ENCODE measurements around the gene PSMB8.

PSMB8 gene

GRCh38 chr6:32799168-32799567 is 44.7 kb downstream of the PSMB8 start:
- Mint-ChIP-seq H3K27me3 (peaks cover 57% of the 10 kb centered on the region), H3K4me3 (no peak overlapping the region), H3K9me3 (no peaks in the 10 kb centered on the region), H3K27ac (no peak overlapping the region), H3K4me1 (peaks cover 25% of the 10 kb centered on the region)
- ATAC-seq (no peak), DNase-seq (no peak)

- Mint-ChIP-seq H3K4me1 (peaks cover 31% of the 10 kb centered on the region), H3K9me3 (no peaks in the 10 kb centered on the region), H3K27me3 (peaks cover 47% of the 10 kb centered on the region), H3K4me3 (peak overlapping the region; percentile 61 to 75), H3K27ac (peak overlapping the region; percentile 15 to 69)
- DNase-seq (peak; percentile 75), ATAC-seq (peak; percentile 80)
These were observed 46.7 kb downstream of the PSMB8 start for GRCh38 chr6:32796848-32797776.

DNA sequence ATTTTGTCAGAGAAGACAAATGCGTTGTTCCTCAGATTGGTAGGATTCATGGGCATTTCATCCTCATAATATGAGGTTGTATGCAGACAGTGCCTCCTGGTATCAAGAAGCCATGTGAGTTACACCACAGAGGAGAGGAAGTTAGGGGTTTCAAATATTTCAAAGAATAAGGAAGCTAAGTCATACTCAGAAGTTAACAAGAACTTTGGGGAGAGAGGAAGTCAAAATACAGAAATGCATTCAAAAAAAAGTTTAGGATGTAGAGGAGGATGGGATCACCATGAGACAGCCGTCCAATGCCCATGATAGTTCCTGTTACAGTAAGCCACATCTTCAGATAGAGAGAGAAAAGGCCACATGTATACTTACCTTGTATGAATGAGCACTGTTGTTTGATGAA is 49.3 kb downstream of the PSMB8 start:
- no peak overlapping the region for H3K27ac Mint-ChIP-seq
- DNase-seq (no peak), ATAC-seq (no peak)
- peaks cover 39% of the 10 kb centered on the region for H3K27me3 Mint-ChIP-seq
- no peaks in the 10 kb centered on the region for H3K9me3 Mint-ChIP-seq
- peaks cover 31% of the 10 kb centered on the region for H3K4me1 Mint-ChIP-seq
- no peak overlapping the region for H3K4me3 Mint-ChIP-seq

DNA sequence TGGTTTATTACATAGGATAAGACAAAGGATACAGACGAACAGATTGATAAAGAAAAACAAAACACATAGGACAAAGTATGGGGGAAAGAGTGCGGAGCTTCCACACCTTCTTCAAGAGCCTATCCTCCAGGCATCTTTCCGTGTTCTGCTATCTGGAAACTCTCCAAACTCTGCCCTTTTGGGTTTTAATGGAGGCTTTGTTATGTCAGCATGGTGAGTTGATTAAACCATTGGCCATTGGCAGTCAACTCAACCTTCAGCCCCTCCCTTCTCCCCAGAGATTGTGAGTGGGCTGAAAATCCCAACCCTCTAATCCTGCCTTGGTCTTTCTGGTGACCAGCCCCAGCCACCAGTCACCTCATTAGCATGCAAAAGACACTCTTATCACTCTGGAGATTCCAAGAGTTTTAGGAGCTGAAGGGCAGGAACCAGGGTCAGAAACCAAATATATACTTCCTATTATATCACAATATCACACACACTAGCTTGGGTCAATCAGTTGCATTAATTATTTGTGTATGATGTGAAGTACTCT is 50.9 kb downstream of the PSMB8 start:
- no peaks in the 10 kb centered on the region for H3K9me3 Mint-ChIP-seq
- no peak overlapping the region for H3K4me3 Mint-ChIP-seq
- DNase-seq (no peak), ATAC-seq (no peak)
- H3K27me3 Mint-ChIP-seq = peaks cover 38% of the 10 kb centered on the region
- peaks cover 31% of the 10 kb centered on the region for H3K4me1 Mint-ChIP-seq
- no peak overlapping the region for H3K27ac Mint-ChIP-seq
